ENCODE data around the gene CIB1.

The CIB1 gene

DNA sequence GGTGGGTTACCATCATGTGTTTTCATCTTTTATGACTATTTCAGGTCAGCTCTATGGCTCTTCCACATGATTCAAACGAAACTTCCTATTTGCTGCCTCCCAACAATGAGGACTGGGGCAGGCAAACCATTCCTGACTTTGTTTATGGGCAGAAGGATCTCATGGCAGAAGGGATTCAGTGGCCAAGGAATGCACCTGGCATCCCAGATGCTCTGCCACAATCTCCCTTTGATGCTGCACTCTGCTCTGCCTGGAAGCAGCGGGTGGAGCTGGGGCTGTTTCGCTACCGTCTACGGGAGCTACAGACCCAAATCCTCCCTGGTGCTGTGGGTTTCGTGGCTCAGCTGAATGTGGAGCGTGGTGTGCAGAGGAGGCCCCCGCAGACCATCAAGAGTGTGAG is 7.1 kb upstream of the CIB1 start:
- no peak for DNase-seq (ENCODE audit: low spot score)

GRCh38 chr15:90239371-90239770 is 5.6 kb upstream of the CIB1 start:
- DNase-seq (ENCODE audit: low spot score), result no peak

- DNase-seq (ENCODE audit: low spot score), result no peak
These were observed 601 bp upstream of the CIB1 start, which contains the start of gene GDPGP1 for GRCh38 chr15:90234096-90234988. Gene GDPGP1 (plus strand): TSS chr15:90234209. CDS start chr15:90240909, 6,700 bp downstream.

- peak; percentile 29 for DNase-seq (ENCODE audit: low spot score)
These were observed 777 bp downstream of the CIB1 start for GRCh38 chr15:90232941-90233386.

- peak; percentile 32 for DNase-seq (ENCODE audit: low spot score)
These were observed 1.5 kb downstream of the CIB1 start for GRCh38 chr15:90232196-90232595.

DNA sequence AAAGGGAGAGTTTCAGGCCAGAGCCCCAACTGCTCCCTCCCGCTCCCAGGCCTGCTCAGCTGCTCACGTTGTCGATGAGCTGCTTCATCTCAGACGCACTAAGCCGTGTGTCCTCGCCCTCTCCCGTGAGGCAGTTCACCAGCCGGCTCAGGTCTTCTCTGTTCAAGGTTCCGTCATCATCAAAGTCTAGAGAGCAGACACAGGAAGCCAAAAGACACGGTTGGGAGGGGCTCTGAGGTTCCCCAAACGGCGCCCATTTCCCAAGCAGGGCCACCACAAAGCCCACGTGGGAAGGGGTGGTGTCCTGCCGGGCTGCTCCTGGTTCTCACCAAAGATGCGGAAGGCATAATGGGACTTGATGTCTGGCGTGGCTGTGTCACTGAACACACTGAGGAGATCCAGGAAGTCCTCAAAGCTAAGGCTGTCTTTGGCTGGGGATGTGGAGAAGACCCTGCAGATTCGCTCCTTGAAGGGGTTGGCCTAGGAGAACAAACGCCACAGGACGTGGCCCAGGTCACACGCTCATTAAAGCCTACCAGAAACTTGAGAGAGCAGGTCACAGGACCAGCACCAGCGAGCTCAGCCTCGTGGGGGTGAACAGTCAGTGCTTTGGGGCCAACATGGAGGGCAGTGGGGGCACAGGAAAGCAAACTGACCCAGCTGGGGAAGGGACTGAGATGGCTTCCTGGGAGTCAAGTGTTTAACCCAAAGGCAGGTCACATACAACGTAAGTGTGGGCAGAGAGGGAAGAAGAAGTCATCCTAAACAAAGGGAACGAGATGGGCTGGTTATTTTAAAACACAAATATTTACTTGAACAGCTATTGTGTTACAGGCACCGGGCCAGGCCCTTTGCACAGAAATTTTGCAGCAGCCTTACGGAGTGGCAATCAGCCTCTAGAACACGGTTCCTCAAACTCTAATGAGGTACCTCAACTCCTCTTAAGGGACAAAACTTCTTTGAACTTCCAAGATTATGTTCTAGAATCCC is 2.4 kb downstream of the CIB1 start:
- no peak for DNase-seq (ENCODE audit: low spot score)

DNA sequence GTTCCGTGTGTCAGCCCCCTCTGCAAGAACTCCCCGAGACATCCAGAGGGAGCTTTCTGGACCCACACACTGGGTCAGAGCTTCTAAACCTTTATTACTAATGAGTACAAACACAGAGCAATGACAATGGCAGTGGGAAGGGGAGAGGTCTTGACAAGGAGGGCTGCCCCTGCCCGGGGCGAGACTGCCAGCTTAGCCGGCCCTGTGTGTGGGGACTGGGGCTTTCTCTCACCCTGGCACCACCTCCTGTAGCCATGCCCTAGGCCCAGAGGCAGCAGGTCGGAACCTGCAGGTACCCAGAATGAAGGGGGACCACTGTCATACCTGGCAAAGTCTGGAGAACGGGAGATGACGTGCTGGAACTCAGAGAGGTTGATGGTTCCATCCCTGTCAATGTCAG is 3.1 kb downstream of the CIB1 start:
- no peak for DNase-seq (ENCODE audit: low spot score)

GRCh38 chr15:90230071-90230494 is 3.7 kb downstream of the CIB1 start:
- DNase-seq (ENCODE audit: low spot score), result no peak

- DNase-seq (ENCODE audit: low spot score), result no peak
These were observed 4.8 kb downstream of the CIB1 start for GRCh38 chr15:90228960-90229359.

GRCh38 chr15:90227816-90228772 is 5.6 kb downstream of the CIB1 start:
- no peak for DNase-seq (ENCODE audit: low spot score)

GRCh38 chr15:90227336-90227735 is 6.4 kb downstream of the CIB1 start:
- no peak for DNase-seq (ENCODE audit: low spot score)

DNA sequence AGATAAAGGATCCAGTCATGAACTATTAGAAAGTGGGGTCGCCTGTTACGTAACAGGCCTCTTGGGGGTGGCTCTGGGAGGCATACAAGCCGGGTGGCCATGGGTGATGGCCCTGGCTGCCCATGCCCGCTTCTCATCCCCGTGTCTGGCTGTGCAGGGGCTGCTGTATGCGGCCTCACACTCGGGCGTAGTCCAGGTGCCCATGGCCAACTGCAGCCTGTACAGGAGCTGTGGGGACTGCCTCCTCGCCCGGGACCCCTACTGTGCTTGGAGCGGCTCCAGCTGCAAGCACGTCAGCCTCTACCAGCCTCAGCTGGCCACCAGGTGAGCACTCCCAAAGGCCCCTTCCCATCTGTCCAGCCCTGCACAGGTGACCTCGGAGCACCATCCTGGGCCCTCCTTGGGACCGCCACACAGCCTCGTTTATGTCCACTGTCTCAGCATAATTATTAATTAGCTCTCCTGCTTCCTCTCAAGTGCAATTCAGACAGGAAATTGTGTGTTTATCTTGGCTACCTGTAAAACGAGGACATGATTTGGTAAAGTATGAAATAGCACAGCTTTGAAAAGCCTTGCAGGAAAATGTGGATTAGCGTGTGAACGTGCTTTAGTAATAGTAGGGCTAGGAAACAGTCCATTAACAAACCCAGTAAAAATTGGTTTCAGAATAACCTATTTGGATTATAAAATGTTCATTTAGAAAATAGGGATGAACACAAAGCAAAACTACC is 8.1 kb downstream of the CIB1 start:
- DNase-seq (ENCODE audit: low spot score), result no peak

DNA sequence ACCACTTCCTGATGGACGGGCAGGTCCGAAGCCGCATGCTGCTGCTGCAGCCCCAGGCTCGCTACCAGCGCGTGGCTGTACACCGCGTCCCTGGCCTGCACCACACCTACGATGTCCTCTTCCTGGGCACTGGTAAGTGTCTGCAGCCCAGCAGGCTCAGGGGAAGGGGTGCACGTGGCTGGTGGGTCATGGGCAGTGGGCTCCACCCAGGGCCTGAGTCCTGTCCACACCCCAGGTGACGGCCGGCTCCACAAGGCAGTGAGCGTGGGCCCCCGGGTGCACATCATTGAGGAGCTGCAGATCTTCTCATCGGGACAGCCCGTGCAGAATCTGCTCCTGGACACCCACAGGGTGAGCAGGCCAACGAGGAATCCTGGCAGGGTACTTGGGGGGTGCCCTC is 8.7 kb downstream of the CIB1 start:
- DNase-seq (ENCODE audit: low spot score), result no peak

DNA sequence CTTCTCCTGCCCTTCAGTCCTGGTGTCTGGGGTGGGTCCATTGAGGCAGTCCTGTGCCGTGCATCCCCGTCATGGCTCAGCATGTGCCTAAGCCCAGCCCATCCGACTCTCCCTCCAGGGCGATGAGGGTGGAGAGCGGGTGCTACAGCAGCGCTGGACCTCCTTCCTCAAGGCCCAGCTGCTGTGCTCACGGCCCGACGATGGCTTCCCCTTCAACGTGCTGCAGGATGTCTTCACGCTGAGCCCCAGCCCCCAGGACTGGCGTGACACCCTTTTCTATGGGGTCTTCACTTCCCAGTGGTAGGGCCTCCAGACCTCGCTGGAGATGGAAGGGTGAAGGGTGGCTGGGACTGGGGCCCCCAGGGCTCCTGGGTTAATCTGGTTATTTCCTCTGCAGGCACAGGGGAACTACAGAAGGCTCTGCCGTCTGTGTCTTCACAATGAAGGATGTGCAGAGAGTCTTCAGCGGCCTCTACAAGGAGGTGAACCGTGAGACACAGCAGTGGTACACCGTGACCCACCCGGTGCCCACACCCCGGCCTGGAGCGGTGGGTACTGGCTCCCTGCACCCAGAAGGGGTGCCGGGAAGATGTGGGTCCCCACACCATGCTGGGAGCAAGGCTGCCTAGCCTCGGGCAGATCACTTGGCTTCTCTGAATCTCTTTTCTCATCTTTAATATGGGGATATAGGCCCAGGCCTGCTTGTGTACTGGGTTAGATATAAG is 10.1 kb downstream of the CIB1 start:
- no peak for DNase-seq (ENCODE audit: low spot score)

- no peak for DNase-seq (ENCODE audit: low spot score)
These were observed 11.2 kb downstream of the CIB1 start for GRCh38 chr15:90222547-90222946.

GRCh38 chr15:90221246-90221900 is 12.4 kb downstream of the CIB1 start:
- DNase-seq (ENCODE audit: low spot score), result peak; percentile 72

DNA sequence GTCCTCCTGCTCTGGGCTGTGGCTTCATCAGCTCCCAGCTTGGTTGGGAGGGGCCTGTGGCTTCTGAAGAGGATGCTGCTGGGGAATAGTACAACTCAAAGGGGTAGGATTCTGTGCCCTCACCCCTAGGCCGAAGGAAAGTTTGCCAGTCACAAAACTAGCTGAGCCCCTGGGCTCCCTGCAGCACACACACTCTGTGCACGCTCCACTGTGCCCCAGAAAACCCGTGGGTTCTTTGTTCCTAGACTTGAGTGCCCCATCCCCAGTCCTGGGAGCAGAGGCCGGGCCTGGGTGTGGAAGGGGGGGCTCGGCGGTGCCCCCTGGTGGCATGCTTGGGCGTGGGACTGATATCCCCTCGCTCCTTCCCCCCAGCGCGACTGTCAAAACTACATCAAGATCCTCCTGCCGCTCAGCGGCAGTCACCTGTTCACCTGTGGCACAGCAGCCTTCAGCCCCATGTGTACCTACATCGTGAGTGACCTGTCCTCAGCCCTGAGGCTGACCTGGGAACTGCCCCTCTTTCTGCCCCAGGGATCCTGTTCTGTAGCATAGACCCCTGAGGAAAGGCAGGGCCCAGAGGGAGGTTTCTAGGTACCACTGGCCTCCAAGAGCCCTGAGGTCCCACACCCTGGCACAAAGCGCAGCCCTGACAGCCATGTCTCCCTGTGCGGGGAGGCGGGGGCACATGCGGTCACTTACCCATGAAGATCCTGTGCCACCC is 14.2 kb downstream of the CIB1 start:
- peak; percentile 82 for DNase-seq (ENCODE audit: low spot score)

GRCh38 chr15:90217671-90218394 is 15.9 kb downstream of the CIB1 start:
- DNase-seq (ENCODE audit: low spot score), result no peak

Data from ecto neural progenitor cell (in vitro differentiated cells).